ENCODE data around the gene FAM50B. TPM values are rescaled to one million over a fixed set of nuclear protein-coding genes. Genes with fewer than 3 reads are reported as not detected.

The FAM50B gene
- total and polyA plus RNA-seq, 4 donors, result 8.8 to 12.3 (median 11.1) TPM

- no peak overlapping the region for H3K9ac ChIP-seq (ENCODE audit: low read depth in 1 of 2, low read length in 2 of 2)
These were observed 45.3 kb upstream of the FAM50B start for GRCh38 chr6:3803627-3804468.

More at GRCh38 chr6:3803627-3804468, 45.3 kb upstream of the FAM50B start:
- no peaks in the 10 kb centered on the region for H3K9me3 ChIP-seq (ENCODE audit: control insufficient read depth in 4 of 4, low read length in 3 of 4)
- H3K27ac ChIP-seq (ENCODE audit: low read depth in 1 of 2, low read length in 2 of 2), result no peak overlapping the region
- H3K27me3 ChIP-seq (ENCODE audit: control insufficient read depth in 4 of 4, insufficient read depth in 4 of 4, low read length in 3 of 4), result no peaks in the 10 kb centered on the region
- DNase-seq (ENCODE audit: low spot score), result no peak
- no peak overlapping the region for H3K4me3 ChIP-seq (ENCODE audit: low read depth in 1 of 3, low read length in 3 of 3)
- H3K4me1 ChIP-seq (ENCODE audit: control insufficient read depth in 4 of 4, insufficient read depth in 4 of 4, low read length in 3 of 4), result peaks cover 0 to 5% (median 3%) of the 10 kb centered on the region in 4 donors
- TF ChIP-seq REST (IDR thresholded peaks at IDR 0.05) (no peak), YY1 (IDR thresholded peaks at IDR 0.05) (no peak), ZBTB33 (IDR thresholded peaks at IDR 0.05) (no peak), TAF1 (conservative IDR thresholded peaks at IDR 0.05) (no peak), FOXA1 (IDR thresholded peaks at IDR 0.05) (no peak), HNF4A (conservative IDR thresholded peaks at IDR 0.05) (no peak), SP1 (IDR thresholded peaks at IDR 0.05) (no peak), RXRA (IDR thresholded peaks at IDR 0.05) (no peak), JUND (IDR thresholded peaks at IDR 0.05) (no peak), MAX (IDR thresholded peaks at IDR 0.05) (no peak), ATF3 (IDR thresholded peaks at IDR 0.05) (no peak), CTCF (IDR thresholded peaks at IDR 0.05; ENCODE audit: low read depth, low read length, missing input control) (no peak), RAD21 (IDR thresholded peaks at IDR 0.05) (no peak), EGR1 (IDR thresholded peaks at IDR 0.05; ENCODE audit: low read depth in 2 of 2) (no peak), FOXA2 (IDR thresholded peaks at IDR 0.05) (no peak), GABPA (IDR thresholded peaks at IDR 0.05 in 1 of 2, conservative IDR thresholded peaks at IDR 0.05 in 1 of 2) (no peak)
- no peaks in the 10 kb centered on the region for H3K36me3 ChIP-seq (ENCODE audit: control insufficient read depth in 4 of 4, insufficient read depth in 3 of 4, low read depth in 1 of 4, low read length in 3 of 4)
- 77% methylated on average over 12 of the region's 12 CpGs for WGBS
